Esophagus squamous epithelium (tissue), 4 donors: ENCODE results near the gene AMPH.

Experiments used
- POLR2A ChIP-seq, 4 donors: fragments of 450-650 bp; IDR thresholded peaks; one replicate each; pipeline ENCODE4 v1.6.1; 2017; ENCODE audit warnings: antibody characterized with exemption in 4 of 4, mild to moderate bottlenecking in 4 of 4, moderate library complexity in 3 of 4
- TF ChIP-seq, protein P1 (sequence below), 6 experiments: fragments of 450-650 bp in 4 of 6; fragments of 200-600 bp in 2 of 6; sonication (generic) in 2 of 6; IDR thresholded peaks; one replicate each; pipeline ENCODE4 v1.5.1; 2016 to 2019; ENCODE audit warnings: antibody characterized with exemption in 6 of 6, mild to moderate bottlenecking in 4 of 6, moderate library complexity in 4 of 6

DNA sequence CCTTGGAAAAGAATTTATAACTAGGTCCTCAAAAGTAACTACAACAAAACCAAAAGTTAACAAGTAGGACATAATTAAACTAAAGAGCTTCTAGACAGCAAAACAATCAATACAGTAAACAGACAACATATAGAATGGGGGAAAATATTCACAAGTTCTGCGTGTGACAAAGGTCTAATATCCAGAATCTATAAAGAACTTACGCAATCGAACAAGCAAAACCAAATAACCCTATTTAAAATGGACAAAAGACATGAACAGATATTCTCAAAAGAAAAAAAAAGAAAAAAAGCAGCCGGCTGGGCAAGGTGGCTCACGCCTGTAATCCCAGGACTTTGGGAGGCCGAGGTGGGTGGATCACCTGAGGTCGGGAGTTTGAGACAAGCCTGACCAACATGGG is 33.8 kb upstream of the AMPH start:
- no peak for TF ChIP-seq POLR2A (IDR thresholded peaks at IDR 0.05)
- TF ChIP-seq, protein P1, sequence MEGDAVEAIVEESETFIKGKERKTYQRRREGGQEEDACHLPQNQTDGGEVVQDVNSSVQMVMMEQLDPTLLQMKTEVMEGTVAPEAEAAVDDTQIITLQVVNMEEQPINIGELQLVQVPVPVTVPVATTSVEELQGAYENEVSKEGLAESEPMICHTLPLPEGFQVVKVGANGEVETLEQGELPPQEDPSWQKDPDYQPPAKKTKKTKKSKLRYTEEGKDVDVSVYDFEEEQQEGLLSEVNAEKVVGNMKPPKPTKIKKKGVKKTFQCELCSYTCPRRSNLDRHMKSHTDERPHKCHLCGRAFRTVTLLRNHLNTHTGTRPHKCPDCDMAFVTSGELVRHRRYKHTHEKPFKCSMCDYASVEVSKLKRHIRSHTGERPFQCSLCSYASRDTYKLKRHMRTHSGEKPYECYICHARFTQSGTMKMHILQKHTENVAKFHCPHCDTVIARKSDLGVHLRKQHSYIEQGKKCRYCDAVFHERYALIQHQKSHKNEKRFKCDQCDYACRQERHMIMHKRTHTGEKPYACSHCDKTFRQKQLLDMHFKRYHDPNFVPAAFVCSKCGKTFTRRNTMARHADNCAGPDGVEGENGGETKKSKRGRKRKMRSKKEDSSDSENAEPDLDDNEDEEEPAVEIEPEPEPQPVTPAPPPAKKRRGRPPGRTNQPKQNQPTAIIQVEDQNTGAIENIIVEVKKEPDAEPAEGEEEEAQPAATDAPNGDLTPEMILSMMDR (IDR thresholded peaks at IDR 0.05), result no peak
